ENCODE measurements around the gene MTOR.

MTOR gene

GRCh38 chr1:11198851-11199594 lies 63.3 kb downstream of the MTOR start:
- no peak overlapping the region for H3K4me3 ChIP-seq (ENCODE audit: low read length)
- DNase-seq (ENCODE audit: low read depth): no peak
- TF ChIP-seq CTCF (IDR thresholded peaks at IDR 0.05; ENCODE audit: insufficient read depth, low read depth, low read length, missing control alignments): no peak

GRCh38 chr1:11198257-11198656 lies 64.1 kb downstream of the MTOR start:
- H3K4me3 ChIP-seq (ENCODE audit: low read length): no peak overlapping the region
- no peak for DNase-seq (ENCODE audit: low read depth)
- TF ChIP-seq CTCF (IDR thresholded peaks at IDR 0.05; ENCODE audit: insufficient read depth, low read depth, low read length, missing control alignments): no peak

GRCh38 chr1:11197359-11197758 lies 65.0 kb downstream of the MTOR start:
- no peak for TF ChIP-seq CTCF (IDR thresholded peaks at IDR 0.05; ENCODE audit: insufficient read depth, low read depth, low read length, missing control alignments)
- no peak for DNase-seq (ENCODE audit: low read depth)
- no peak overlapping the region for H3K4me3 ChIP-seq (ENCODE audit: low read length)

- no peak for DNase-seq (ENCODE audit: low read depth)
- no peak overlapping the region for H3K4me3 ChIP-seq (ENCODE audit: low read length)
- no peak for TF ChIP-seq CTCF (IDR thresholded peaks at IDR 0.05; ENCODE audit: insufficient read depth, low read depth, low read length, missing control alignments)
Measured at GRCh38 chr1:11196945-11197344, 65.4 kb downstream of the MTOR start.

- no peak for TF ChIP-seq CTCF (IDR thresholded peaks at IDR 0.05; ENCODE audit: insufficient read depth, low read depth, low read length, missing control alignments)
- H3K4me3 ChIP-seq (ENCODE audit: low read length): no peak overlapping the region
- DNase-seq (ENCODE audit: low read depth): no peak
Measured at GRCh38 chr1:11194407-11195176, 67.8 kb downstream of the MTOR start.

GRCh38 chr1:11193376-11193775 lies 69.0 kb downstream of the MTOR start:
- no peak overlapping the region for H3K4me3 ChIP-seq (ENCODE audit: low read length)
- DNase-seq (ENCODE audit: low read depth): no peak
- TF ChIP-seq CTCF (IDR thresholded peaks at IDR 0.05; ENCODE audit: insufficient read depth, low read depth, low read length, missing control alignments): no peak

Measured in epithelial cell of esophagus (primary cell).